Measurements from ENCODE around the gene ITM2C. TPM values are rescaled to one million over a fixed set of nuclear protein-coding genes. Genes with fewer than 3 reads are reported as not detected.

Gene ITM2C
- 100 to 1,000 TPM in 3 of 6 donors, 10 to 100 TPM in 3; 48.3 to 120 (median 100) TPM for polyA plus RNA-seq (ENCODE audit: low read depth in 6 of 6)

GRCh38 chr2:230864605-230865306 lies at the start of gene ITM2C:
ITM2C (plus strand) TSS chr2:230864942; CDS start chr2:230865026, 84 bp downstream.
- peak within 1 kb of the TSS; percentile 85 to 95 (median 93) for H3K4me3 Mint-ChIP-seq
- ATAC-seq (ENCODE audit: low read depth in 2 of 2) (peak; percentile 78 to 82), DNase-seq (peak; percentile 65)
- no peaks in the 10 kb centered on the region for H3K36me3 Mint-ChIP-seq
- no peaks in the 10 kb centered on the region for H3K9me3 Mint-ChIP-seq
- peaks cover 0 to 8% (median 0%) of the 10 kb centered on the region in 3 donors for H3K27me3 Mint-ChIP-seq
- peaks cover 56 to 67% (median 57%) of the 10 kb centered on the region in 3 donors for H3K4me1 Mint-ChIP-seq
- H3K27ac Mint-ChIP-seq, result peak within 1 kb of the TSS; percentile 57 to 98 (median 84)

GRCh38 chr2:230815088-230815487 lies 49.7 kb upstream of the ITM2C start:
- H3K4me1 Mint-ChIP-seq, result peaks cover 0 to 4% (median 0%) of the 10 kb centered on the region in 3 donors
- DNase-seq (no peak), ATAC-seq (ENCODE audit: low read depth in 2 of 2) (no peak)
- H3K36me3 Mint-ChIP-seq, result peaks cover 14 to 33% of the 10 kb centered on the region in 2 donors
- peak overlapping the region in 2 of 6 donors; percentile 38 to 94 for H3K27ac Mint-ChIP-seq
- no peaks in the 10 kb centered on the region for H3K9me3 Mint-ChIP-seq
- H3K4me3 Mint-ChIP-seq, result peak overlapping the region in 1 of 8 donors; percentile 21
- H3K27me3 Mint-ChIP-seq, result no peaks in the 10 kb centered on the region

- no peak for ATAC-seq (ENCODE audit: low read depth in 2 of 2)
- no peak for DNase-seq
- H3K4me3 Mint-ChIP-seq, result no peak overlapping the region
- H3K27ac Mint-ChIP-seq, result peak overlapping the region in 2 of 6 donors; percentile 39 to 60
- H3K9me3 Mint-ChIP-seq, result no peaks in the 10 kb centered on the region
- H3K36me3 Mint-ChIP-seq, result peaks cover 14 to 33% of the 10 kb centered on the region in 2 donors
- H3K27me3 Mint-ChIP-seq, result no peaks in the 10 kb centered on the region
- H3K4me1 Mint-ChIP-seq, result no peaks in the 10 kb centered on the region
These were observed 48.0 kb upstream of the ITM2C start for GRCh38 chr2:230816735-230817134.

- no peaks in the 10 kb centered on the region for H3K9me3 Mint-ChIP-seq
- ATAC-seq (ENCODE audit: low read depth in 2 of 2), result no peak
- H3K4me3 Mint-ChIP-seq, result no peak overlapping the region
- peaks cover under 1 to 2% (median 1%) of the 10 kb centered on the region in 3 donors for H3K27me3 Mint-ChIP-seq
- DNase-seq, result no peak
- peaks cover 14 to 19% of the 10 kb centered on the region in 2 donors for H3K36me3 Mint-ChIP-seq
- H3K27ac Mint-ChIP-seq, result no peak overlapping the region
- peaks cover under 1 to 3% (median 2%) of the 10 kb centered on the region in 3 donors for H3K4me1 Mint-ChIP-seq
These were observed 45.3 kb upstream of the ITM2C start for GRCh38 chr2:230819433-230819832.

GRCh38 chr2:230821261-230821990 lies 43.3 kb upstream of the ITM2C start:
- peaks cover 14 to 19% of the 10 kb centered on the region in 2 donors for H3K36me3 Mint-ChIP-seq
- peaks cover 9 to 21% (median 16%) of the 10 kb centered on the region in 3 donors for H3K27me3 Mint-ChIP-seq
- no peak overlapping the region for H3K4me3 Mint-ChIP-seq
- peaks cover 4 to 8% (median 6%) of the 10 kb centered on the region in 3 donors for H3K4me1 Mint-ChIP-seq
- DNase-seq, result no peak
- no peak for ATAC-seq (ENCODE audit: low read depth in 2 of 2)
- no peak overlapping the region for H3K27ac Mint-ChIP-seq
- no peaks in the 10 kb centered on the region for H3K9me3 Mint-ChIP-seq

- Mint-ChIP-seq H3K36me3 (peaks cover 14% of the 10 kb centered on the region in 2 donors), H3K27me3 (peaks cover 15 to 28% (median 22%) of the 10 kb centered on the region in 3 donors), H3K4me1 (peaks cover 4 to 8% (median 6%) of the 10 kb centered on the region in 3 donors), H3K4me3 (no peak overlapping the region), H3K27ac (peak overlapping the region in 2 of 6 donors; percentile 60 to 73), H3K9me3 (no peaks in the 10 kb centered on the region)
- ATAC-seq (ENCODE audit: low read depth in 2 of 2) (no peak), DNase-seq (no peak)
These were observed 42.7 kb upstream of the ITM2C start for GRCh38 chr2:230821991-230822520.

GRCh38 chr2:230823264-230823964 lies 41.3 kb upstream of the ITM2C start:
- H3K9me3 Mint-ChIP-seq, result no peaks in the 10 kb centered on the region
- no peak overlapping the region for H3K4me3 Mint-ChIP-seq
- peaks cover 6 to 7% of the 10 kb centered on the region in 2 donors for H3K36me3 Mint-ChIP-seq
- peaks cover 4 to 13% (median 6%) of the 10 kb centered on the region in 3 donors for H3K4me1 Mint-ChIP-seq
- no peak for DNase-seq
- H3K27ac Mint-ChIP-seq, result no peak overlapping the region
- no peak for ATAC-seq (ENCODE audit: low read depth in 2 of 2)
- peaks cover 18 to 36% (median 30%) of the 10 kb centered on the region in 3 donors for H3K27me3 Mint-ChIP-seq

GRCh38 chr2:230824406-230824978 lies 40.2 kb upstream of the ITM2C start:
- Mint-ChIP-seq H3K4me1 (peaks cover 6 to 13% (median 8%) of the 10 kb centered on the region in 3 donors), H3K27ac (no peak overlapping the region), H3K27me3 (peaks cover 18 to 45% (median 38%) of the 10 kb centered on the region in 3 donors), H3K36me3 (no peaks in the 10 kb centered on the region), H3K4me3 (peak overlapping the region in 1 of 8 donors; percentile 45), H3K9me3 (no peaks in the 10 kb centered on the region)
- ATAC-seq (ENCODE audit: low read depth in 2 of 2) (peak; percentile 85 to 86), DNase-seq (peak; percentile 69)

- peaks cover 18 to 53% (median 44%) of the 10 kb centered on the region in 3 donors for H3K27me3 Mint-ChIP-seq
- no peak overlapping the region for H3K4me3 Mint-ChIP-seq
- peaks cover 6 to 13% (median 8%) of the 10 kb centered on the region in 3 donors for H3K4me1 Mint-ChIP-seq
- ATAC-seq (ENCODE audit: low read depth in 2 of 2) (no peak), DNase-seq (no peak)
- no peaks in the 10 kb centered on the region for H3K9me3 Mint-ChIP-seq
- H3K36me3 Mint-ChIP-seq, result no peaks in the 10 kb centered on the region
- H3K27ac Mint-ChIP-seq, result no peak overlapping the region
These were observed 39.4 kb upstream of the ITM2C start for GRCh38 chr2:230825354-230825753.

GRCh38 chr2:230827774-230828271 lies 36.9 kb upstream of the ITM2C start:
- Mint-ChIP-seq H3K27me3 (peaks cover 21 to 62% (median 57%) of the 10 kb centered on the region in 3 donors), H3K9me3 (no peaks in the 10 kb centered on the region), H3K27ac (no peak overlapping the region), H3K4me1 (peaks cover 6 to 13% (median 8%) of the 10 kb centered on the region in 3 donors), H3K36me3 (no peaks in the 10 kb centered on the region), H3K4me3 (peak overlapping the region in 6 of 8 donors; percentile 20 to 70 (median 40))
- ATAC-seq (ENCODE audit: low read depth in 2 of 2), result peak in 1 of 2 donors; percentile 20
- DNase-seq, result no peak

GRCh38 chr2:230828272-230828961 lies 36.3 kb upstream of the ITM2C start:
- ATAC-seq (ENCODE audit: low read depth in 2 of 2), result peak; percentile 42 to 43
- Mint-ChIP-seq H3K27me3 (peaks cover 22 to 64% (median 57%) of the 10 kb centered on the region in 3 donors), H3K4me1 (peaks cover 6 to 13% (median 8%) of the 10 kb centered on the region in 3 donors), H3K36me3 (no peaks in the 10 kb centered on the region), H3K27ac (peak overlapping the region in 1 of 6 donors; percentile 64), H3K4me3 (peak overlapping the region in 7 of 8 donors; percentile 16 to 71 (median 62)), H3K9me3 (no peaks in the 10 kb centered on the region)
- DNase-seq, result no peak

GRCh38 chr2:230829293-230829692 lies 35.4 kb upstream of the ITM2C start:
- DNase-seq, result no peak
- Mint-ChIP-seq H3K9me3 (no peaks in the 10 kb centered on the region), H3K27me3 (peaks cover 25 to 67% (median 56%) of the 10 kb centered on the region in 3 donors), H3K36me3 (no peaks in the 10 kb centered on the region), H3K27ac (no peak overlapping the region), H3K4me3 (peak overlapping the region in 6 of 8 donors; percentile 35 to 71 (median 60)), H3K4me1 (peaks cover 6 to 11% (median 8%) of the 10 kb centered on the region in 3 donors)
- ATAC-seq (ENCODE audit: low read depth in 2 of 2), result no peak

All from naive B cell (primary cell).